Measurements from ENCODE around the gene RNF10. TPM values are rescaled to one million over a fixed set of nuclear protein-coding genes. Genes with fewer than 3 reads are reported as not detected.

RNF10 gene
- total and polyA plus RNA-seq, 10 of the 15 experiments (the other 5 are each of a cell fraction or from before 2014, with no cell fraction given) = 48.2 to 127 (median 64.5) TPM

DNA sequence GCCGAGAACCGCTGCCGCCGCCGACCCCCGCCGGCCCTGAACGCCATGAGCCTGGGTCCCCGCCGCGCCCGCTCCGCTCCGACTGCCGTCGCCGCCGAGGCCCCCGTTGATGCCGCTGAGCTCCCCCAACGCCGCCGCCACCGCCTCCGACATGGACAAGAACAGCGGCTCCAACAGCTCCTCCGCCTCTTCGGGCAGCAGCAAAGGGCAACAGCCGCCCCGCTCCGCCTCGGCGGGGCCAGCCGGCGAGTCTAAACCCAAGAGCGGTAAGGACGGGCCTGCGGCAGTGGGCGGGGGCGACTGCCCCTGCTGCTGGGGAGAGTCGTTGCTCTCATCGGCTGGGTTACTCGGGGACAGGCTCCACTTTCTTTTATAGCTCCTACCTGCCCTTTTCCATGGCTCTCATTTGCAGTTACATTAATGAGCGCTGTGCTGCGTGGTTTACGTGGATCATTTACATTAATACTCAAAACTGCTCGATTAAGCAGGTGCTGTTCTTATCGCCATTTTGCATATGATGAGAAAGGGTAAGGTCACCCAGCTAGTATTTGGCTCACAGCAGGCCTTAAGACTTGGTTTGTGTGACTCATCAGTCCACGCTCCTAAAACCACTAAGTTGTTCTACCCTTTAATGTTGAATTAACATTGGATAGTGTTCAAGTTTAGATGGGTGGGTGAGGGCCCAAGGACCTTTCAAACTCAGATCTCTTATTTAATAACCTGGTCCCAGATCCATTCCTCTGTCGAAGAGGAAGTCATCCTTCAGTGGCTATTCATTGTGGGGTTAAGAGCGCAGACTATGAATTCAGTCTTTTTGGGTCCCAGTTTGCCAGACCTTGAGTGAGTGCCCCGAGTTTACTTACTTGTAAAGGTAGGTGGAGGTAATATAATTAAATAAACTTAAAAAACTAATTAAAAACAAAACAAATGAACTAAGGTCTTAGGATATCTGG is 823 bp downstream of the RNF10 start:
- H3K4me3 ChIP-seq = peak overlapping the region; percentile 70
- peak overlapping the region; percentile 64 for H2AFZ ChIP-seq (ENCODE audit: control insufficient read depth, low read depth, low read length)
- SMC1A ChIA-PET (ENCODE audit: uncharacterized antibody, unreplicated experiment) = interaction anchor here (1.0 to 1.6 kb wide), 2 partner anchors 9 to 47 kb away, joined by 4 to 5 read pairs; partner anchors contain the start of gene POP5
- no peaks in the 10 kb centered on the region for H3K9me3 ChIP-seq (replicated peaks; ENCODE audit: control insufficient read depth, insufficient read depth, low read length)
- peaks cover 56% of the 10 kb centered on the region for H3K79me2 ChIP-seq (ENCODE audit: control insufficient read depth, insufficient read depth, low read length)
- DNase-seq (ENCODE audit: low read depth, low spot score) (no peak), ATAC-seq (peak; percentile 73), FAIRE-seq (no peak)
- H4K20me1 ChIP-seq (ENCODE audit: control insufficient read depth, insufficient read depth) = peaks cover 5% of the 10 kb centered on the region; the same call in 1 of the 2 replicates
- no TSS peak for BruUV-seq (replicated peaks)
- CTCF ChIA-PET = interaction anchor here (1.0 to 2.0 kb wide), 5 partner anchors 18 to 233 kb away, joined by 3 to 6 read pairs (median 4); partner anchors contain the start of gene SIRT4
- in situ Hi-C loops (cut with MboI) = no loop called here
- peaks cover 2 to 16% of the 10 kb centered on the region in 2 experiments; a peak in 3 of 4 replicates for H3K36me3 ChIP-seq (ENCODE audit: control insufficient read depth in 2 of 2, insufficient read depth in 2 of 2, low read length in 1 of 2)
- no peaks in the 10 kb centered on the region for H3K27me3 ChIP-seq (replicated peaks in 1 of 2; ENCODE audit: control insufficient read depth in 2 of 2, insufficient read depth in 2 of 2, low read length in 1 of 2)
- 1% methylated on average over 52 of the region's 52 CpGs for WGBS (ENCODE audit: insufficient coverage, insufficient replicate concordance, low lambda C conversion rate, missing lambda C conversion rate)
- intact Hi-C loops (cut with micrococcal nuclease; ENCODE audit: unreplicated experiment) = loop anchor here (1.0 kb wide), 1 partner anchor 67 kb away; no protein-coding TSS in a partner anchor
- POLR2A ChIA-PET = interaction anchor here (0.5 to 2.3 kb wide), 9 partner anchors 10 to 470 kb away, joined by 3 to 11 read pairs (median 5); partner anchors contain the start of genes COX6A1, POP5 and SRSF9
- RAD21 ChIA-PET (ENCODE audit: unreplicated experiment) = interaction anchor here (2.4 kb wide), 1 partner anchor 47 kb away, joined by 10 read pairs; the partner anchor contains the start of gene POP5
- peak overlapping the region; percentile 84 for H3K9ac ChIP-seq (ENCODE audit: control insufficient read depth, insufficient read depth, low read length)
- peaks cover 25% of the 10 kb centered on the region for H3K4me1 ChIP-seq (ENCODE audit: control insufficient read depth, insufficient read depth, low read length)
- H3K4me2 ChIP-seq (ENCODE audit: control insufficient read depth, insufficient read depth) = peak overlapping the region; percentile 78
- peak overlapping the region; percentile 75 for H3K27ac ChIP-seq (ENCODE audit: control insufficient read depth, insufficient read depth)
- no peak for TF ChIP-seq BACH1 (IDR thresholded peaks at IDR 0.05; ENCODE audit: borderline replicate concordance)
- TF ChIP-seq RUNX3 (IDR thresholded peaks at IDR 0.05; ENCODE audit: low read length) = 0 out of 2 replicates have a peak, but pooled peaks have one; percentile 10
- no peak for TF ChIP-seq ATF7 (IDR thresholded peaks at IDR 0.05; ENCODE audit: low read depth)
- no peak for TF ChIP-seq EZH2 (IDR thresholded peaks at IDR 0.05; ENCODE audit: borderline replicate concordance, control insufficient read depth, low read depth, low read length)
- TF ChIP-seq RB1 (IDR thresholded peaks at IDR 0.05; ENCODE audit: borderline replicate concordance) = no peak
- no peak for TF ChIP-seq MTA3 (IDR thresholded peaks at IDR 0.05; ENCODE audit: borderline replicate concordance, low read length)
- no peak for TF ChIP-seq ZNF274 (IDR thresholded peaks at IDR 0.05; ENCODE audit: insufficient read depth, insufficient read length)
- no peak for TF ChIP-seq RELB (IDR thresholded peaks at IDR 0.05; ENCODE audit: low read depth)
- TF ChIP-seq SMAD5 (IDR thresholded peaks at IDR 0.05; ENCODE audit: low read depth) = no peak
- TF ChIP-seq, protein P1, sequence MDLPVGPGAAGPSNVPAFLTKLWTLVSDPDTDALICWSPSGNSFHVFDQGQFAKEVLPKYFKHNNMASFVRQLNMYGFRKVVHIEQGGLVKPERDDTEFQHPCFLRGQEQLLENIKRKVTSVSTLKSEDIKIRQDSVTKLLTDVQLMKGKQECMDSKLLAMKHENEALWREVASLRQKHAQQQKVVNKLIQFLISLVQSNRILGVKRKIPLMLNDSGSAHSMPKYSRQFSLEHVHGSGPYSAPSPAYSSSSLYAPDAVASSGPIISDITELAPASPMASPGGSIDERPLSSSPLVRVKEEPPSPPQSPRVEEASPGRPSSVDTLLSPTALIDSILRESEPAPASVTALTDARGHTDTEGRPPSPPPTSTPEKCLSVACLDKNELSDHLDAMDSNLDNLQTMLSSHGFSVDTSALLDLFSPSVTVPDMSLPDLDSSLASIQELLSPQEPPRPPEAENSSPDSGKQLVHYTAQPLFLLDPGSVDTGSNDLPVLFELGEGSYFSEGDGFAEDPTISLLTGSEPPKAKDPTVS (IDR thresholded peaks at IDR 0.05; ENCODE audit: low read depth, low read length) = no peak
- 0 out of 2 replicates have a peak, but pooled peaks have one; percentile 30 for TF ChIP-seq HDGF (IDR thresholded peaks at IDR 0.05)
- TF ChIP-seq SPI1 (IDR thresholded peaks at IDR 0.05; ENCODE audit: borderline replicate concordance, insufficient read depth, low read depth, low read length) = 0 out of 2 replicates have a peak, but pooled peaks have one; percentile 22
- TF ChIP-seq EGR1 (IDR thresholded peaks at IDR 0.05; ENCODE audit: borderline replicate concordance in 1 of 2, low read depth in 2 of 2, low read length in 2 of 2) = 0 out of 3 replicates have a peak, but pooled peaks of 1 of the 2 experiments have one; percentile 53
- no peak for TF ChIP-seq IRF5 (IDR thresholded peaks at IDR 0.05; ENCODE audit: borderline replicate concordance)
- TF ChIP-seq LARP7 (IDR thresholded peaks at IDR 0.05) = peak; percentile 69; the same call in 1 of the 2 replicates
- no peak for TF ChIP-seq IRF4 (IDR thresholded peaks at IDR 0.05; ENCODE audit: low read depth, low read length)
- no peak for TF ChIP-seq TCF3 (IDR thresholded peaks at IDR 0.05; ENCODE audit: borderline replicate concordance, insufficient read depth, low read depth, low read length)
- no peak for TF ChIP-seq IKZF1 (conservative IDR thresholded peaks at IDR 0.05)
- peak; percentile 16; the same call in 1 of the 2 replicates for TF ChIP-seq POLR2A (IDR thresholded peaks at IDR 0.05; ENCODE audit: low read depth, low read length)

Measured in GM12878 (cell line).